Tibial nerve (tissue), 3 donors: ENCODE results near the gene ESX1.

Source experiments
- POLR2A ChIP-seq, 2 donors: fragments of 450-650 bp; IDR thresholded peaks; one replicate each; pipeline ENCODE4 v1.6.1; 2017; ENCODE audit warnings: antibody characterized with exemption in 2 of 2, mild to moderate bottlenecking in 2 of 2, moderate library complexity in 2 of 2
- TF ChIP-seq, protein P1 (sequence below), 5 experiments: fragments of 200-600 bp in 3 of 5; fragments of 450-650 bp in 2 of 5; sonication (generic) in 3 of 5; IDR thresholded peaks; one replicate each; pipeline ENCODE4 v1.5.1; 2016 to 2019; ENCODE audit warnings: antibody characterized with exemption in 5 of 5, mild to moderate bottlenecking in 3 of 5, moderate library complexity in 2 of 5

DNA sequence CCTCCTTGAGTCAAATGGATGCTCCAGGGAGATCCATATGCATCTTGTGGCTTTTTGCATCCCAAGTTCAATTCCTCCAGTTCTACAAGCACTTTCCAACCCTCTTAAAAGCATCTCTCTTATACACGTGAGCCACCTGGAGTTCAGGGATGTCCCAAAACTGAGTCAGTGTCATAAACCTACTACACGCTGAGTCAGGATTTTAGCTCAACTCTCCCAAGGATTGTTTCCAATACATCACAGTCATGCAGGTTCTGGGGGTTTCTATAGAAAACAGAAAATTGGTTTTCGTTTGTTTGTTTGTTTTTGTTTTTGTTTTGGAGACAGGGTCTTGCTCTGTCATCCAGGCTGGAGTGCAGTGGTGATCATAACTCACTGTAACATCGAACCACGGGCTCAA, 25.9 kb upstream of the ESX1 start:
- TF ChIP-seq, protein P1, sequence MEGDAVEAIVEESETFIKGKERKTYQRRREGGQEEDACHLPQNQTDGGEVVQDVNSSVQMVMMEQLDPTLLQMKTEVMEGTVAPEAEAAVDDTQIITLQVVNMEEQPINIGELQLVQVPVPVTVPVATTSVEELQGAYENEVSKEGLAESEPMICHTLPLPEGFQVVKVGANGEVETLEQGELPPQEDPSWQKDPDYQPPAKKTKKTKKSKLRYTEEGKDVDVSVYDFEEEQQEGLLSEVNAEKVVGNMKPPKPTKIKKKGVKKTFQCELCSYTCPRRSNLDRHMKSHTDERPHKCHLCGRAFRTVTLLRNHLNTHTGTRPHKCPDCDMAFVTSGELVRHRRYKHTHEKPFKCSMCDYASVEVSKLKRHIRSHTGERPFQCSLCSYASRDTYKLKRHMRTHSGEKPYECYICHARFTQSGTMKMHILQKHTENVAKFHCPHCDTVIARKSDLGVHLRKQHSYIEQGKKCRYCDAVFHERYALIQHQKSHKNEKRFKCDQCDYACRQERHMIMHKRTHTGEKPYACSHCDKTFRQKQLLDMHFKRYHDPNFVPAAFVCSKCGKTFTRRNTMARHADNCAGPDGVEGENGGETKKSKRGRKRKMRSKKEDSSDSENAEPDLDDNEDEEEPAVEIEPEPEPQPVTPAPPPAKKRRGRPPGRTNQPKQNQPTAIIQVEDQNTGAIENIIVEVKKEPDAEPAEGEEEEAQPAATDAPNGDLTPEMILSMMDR (IDR thresholded peaks at IDR 0.05), result no peak
- no peak for TF ChIP-seq POLR2A (IDR thresholded peaks at IDR 0.05)
